ENCODE measurements around the gene WDR90. TPM values are rescaled to one million over a fixed set of nuclear protein-coding genes. Genes with fewer than 3 reads are reported as not detected.

The WDR90 gene
- polyA plus RNA-seq, 3 donors, result 0.13 to 16.5 (median 1.1) TPM

- peaks cover 45% of the 10 kb centered on the region for H4K20me1 ChIP-seq (ENCODE audit: insufficient read depth, low read length)
- Mint-ChIP-seq H3K9me3 (peaks cover 0 to 5% (median 0%) of the 10 kb centered on the region in 7 donors), H3K27me3 (ENCODE audit: low read depth in 3 of 3) (peaks cover 21 to 38% (median 23%) of the 10 kb centered on the region in 3 donors), H3K27ac (no peak overlapping the region), H3K4me1 (peaks cover 23% of the 10 kb centered on the region), H3K4me3 (peak overlapping the region in 1 of 2 donors; percentile 78), H3K36me3 (peaks cover 19 to 31% of the 10 kb centered on the region in 2 donors)
- H3K27me3 ChIP-seq (ENCODE audit: control insufficient read depth in 2 of 2, insufficient read depth in 2 of 2, low read length in 2 of 2), result peaks cover 3 to 30% of the 10 kb centered on the region in 2 donors
- peaks cover 23 to 30% of the 10 kb centered on the region in 2 donors for H3K36me3 ChIP-seq (replicated peaks in 1 of 2; ENCODE audit: control insufficient read depth in 1 of 2, insufficient read depth in 2 of 2, low read length in 2 of 2)
- no peak overlapping the region for H3K27ac ChIP-seq (ENCODE audit: low read depth in 1 of 2, low read length in 2 of 2)
- TF ChIP-seq CTCF (IDR thresholded peaks at IDR 0.05), result no peak
- intact Hi-C loops (cut with micrococcal nuclease), result no loop called here
- 76% methylated on average over 23 of the region's 23 CpGs for WGBS (ENCODE audit: insufficient coverage)
- peaks cover 26 to 38% of the 10 kb centered on the region in 2 donors for H3K4me1 ChIP-seq (ENCODE audit: control insufficient read depth in 1 of 2, insufficient read depth in 2 of 2, low read length in 2 of 2)
- H3K9me3 ChIP-seq (replicated peaks in 1 of 2; ENCODE audit: control insufficient read depth in 1 of 2, insufficient read depth in 1 of 2, low read length in 2 of 2), result no peaks in the 10 kb centered on the region
- H3K4me2 ChIP-seq (replicated peaks; ENCODE audit: extremely low read depth, low read length, poor library complexity, severe bottlenecking), result no peak overlapping the region
- H2AFZ ChIP-seq (ENCODE audit: insufficient read depth, low read depth, low read length, poor library complexity, severe bottlenecking), result no peak overlapping the region
- peaks cover 16% of the 10 kb centered on the region for H3K79me2 ChIP-seq (ENCODE audit: insufficient read depth, low read length)
- DNase-seq, result no peak
- H3K4me3 ChIP-seq (replicated peaks in 1 of 3; ENCODE audit: low read depth in 2 of 3, low read length in 3 of 3), result no peak overlapping the region
- H3K9ac ChIP-seq (ENCODE audit: insufficient read depth, low read length, poor library complexity, severe bottlenecking), result no peak overlapping the region
These were observed 27.7 kb downstream of the WDR90 start for GRCh38 chr16:676913-677312.

- H3K36me3 Mint-ChIP-seq, result peaks cover 21 to 32% of the 10 kb centered on the region in 2 donors
- peaks cover 22% of the 10 kb centered on the region for H3K79me2 ChIP-seq (ENCODE audit: insufficient read depth, low read length)
- H3K9me3 ChIP-seq (replicated peaks in 1 of 2; ENCODE audit: control insufficient read depth in 1 of 2, insufficient read depth in 1 of 2, low read length in 2 of 2), result no peaks in the 10 kb centered on the region
- no peak for TF ChIP-seq CTCF (IDR thresholded peaks at IDR 0.05)
- H3K27ac ChIP-seq (ENCODE audit: low read depth in 1 of 2, low read length in 2 of 2), result no peak overlapping the region
- no peak overlapping the region for H3K27ac Mint-ChIP-seq
- H3K27me3 Mint-ChIP-seq (ENCODE audit: low read depth in 3 of 3), result peaks cover 21 to 38% (median 23%) of the 10 kb centered on the region in 3 donors
- H3K4me1 Mint-ChIP-seq, result peaks cover 24% of the 10 kb centered on the region
- H2AFZ ChIP-seq (ENCODE audit: insufficient read depth, low read depth, low read length, poor library complexity, severe bottlenecking), result no peak overlapping the region
- no peak overlapping the region for H3K4me3 ChIP-seq (replicated peaks in 1 of 3; ENCODE audit: low read depth in 2 of 3, low read length in 3 of 3)
- H3K9me3 Mint-ChIP-seq, result peaks cover 0 to 5% (median 0%) of the 10 kb centered on the region in 7 donors
- peak overlapping the region in 1 of 2 donors; percentile 30 for H3K4me3 Mint-ChIP-seq
- WGBS (ENCODE audit: insufficient coverage), result 78% methylated on average over 36 of the region's 57 CpGs
- peaks cover 3 to 30% of the 10 kb centered on the region in 2 donors for H3K27me3 ChIP-seq (ENCODE audit: control insufficient read depth in 2 of 2, insufficient read depth in 2 of 2, low read length in 2 of 2)
- H3K4me2 ChIP-seq (replicated peaks; ENCODE audit: extremely low read depth, low read length, poor library complexity, severe bottlenecking), result no peak overlapping the region
- peaks cover 27 to 43% of the 10 kb centered on the region in 2 donors for H3K4me1 ChIP-seq (ENCODE audit: control insufficient read depth in 1 of 2, insufficient read depth in 2 of 2, low read length in 2 of 2)
- intact Hi-C loops (cut with micrococcal nuclease), result loop anchor here in 1 of 2 donors (2.0 kb wide), 1 partner anchor 15 kb away; no protein-coding TSS in a partner anchor
- peaks cover 23 to 30% of the 10 kb centered on the region in 2 donors for H3K36me3 ChIP-seq (replicated peaks in 1 of 2; ENCODE audit: control insufficient read depth in 1 of 2, insufficient read depth in 2 of 2, low read length in 2 of 2)
- no peak overlapping the region for H3K9ac ChIP-seq (ENCODE audit: insufficient read depth, low read length, poor library complexity, severe bottlenecking)
- DNase-seq, result no peak
- H4K20me1 ChIP-seq (ENCODE audit: insufficient read depth, low read length), result peaks cover 47% of the 10 kb centered on the region
These were observed 28.4 kb downstream of the WDR90 start for GRCh38 chr16:677316-678190.
